ENCODE data around the gene RMRP. TPM values are rescaled to one million over a fixed set of nuclear protein-coding genes. Genes with fewer than 3 reads are reported as not detected.

Gene RMRP
- total RNA-seq, 4 donors from 2014 or later = 1,246 to 15,173 (median 11,383) TPM

DNA sequence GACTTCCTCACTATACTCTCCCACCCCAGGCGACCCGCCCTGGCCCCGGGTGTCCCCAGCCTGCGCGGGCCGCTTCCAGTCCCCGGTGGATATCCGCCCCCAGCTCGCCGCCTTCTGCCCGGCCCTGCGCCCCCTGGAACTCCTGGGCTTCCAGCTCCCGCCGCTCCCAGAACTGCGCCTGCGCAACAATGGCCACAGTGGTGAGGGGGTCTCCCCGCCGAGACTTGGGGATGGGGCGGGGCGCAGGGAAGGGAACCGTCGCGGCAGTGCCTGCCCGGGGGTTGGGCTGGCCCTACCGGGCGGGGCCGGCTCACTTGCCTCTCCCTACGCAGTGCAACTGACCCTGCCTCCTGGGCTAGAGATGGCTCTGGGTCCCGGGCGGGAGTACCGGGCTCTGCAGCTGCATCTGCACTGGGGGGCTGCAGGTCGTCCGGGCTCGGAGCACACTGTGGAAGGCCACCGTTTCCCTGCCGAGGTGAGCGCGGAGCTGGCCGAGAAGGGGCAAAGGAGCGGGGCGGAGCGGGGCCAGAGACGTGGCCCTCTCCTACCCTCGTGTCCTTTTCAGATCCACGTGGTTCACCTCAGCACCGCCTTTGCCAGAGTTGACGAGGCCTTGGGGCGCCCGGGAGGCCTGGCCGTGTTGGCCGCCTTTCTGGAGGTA lies 18.0 kb upstream of the RMRP start:
- 28% methylated on average over 26 of the region's 51 CpGs for WGBS
- peak overlapping the region; percentile 51 for H3K4me3 ChIP-seq

DNA sequence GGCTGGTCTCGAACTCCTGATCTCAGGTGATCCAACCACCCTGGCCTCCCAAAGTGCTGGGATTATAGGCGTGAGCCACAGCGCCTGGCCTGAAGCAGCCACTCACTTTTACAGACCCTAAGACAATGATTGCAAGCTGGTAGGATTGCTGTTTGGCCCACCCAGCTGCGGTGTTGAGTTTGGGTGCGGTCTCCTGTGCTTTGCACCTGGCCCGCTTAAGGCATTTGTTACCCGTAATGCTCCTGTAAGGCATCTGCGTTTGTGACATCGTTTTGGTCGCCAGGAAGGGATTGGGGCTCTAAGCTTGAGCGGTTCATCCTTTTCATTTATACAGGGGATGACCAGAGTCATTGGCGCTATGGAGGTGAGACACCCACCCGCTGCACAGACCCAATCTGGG lies 17.4 kb upstream of the RMRP start:
- no peak for TF ChIP-seq POLR2A (IDR thresholded peaks at IDR 0.05)
- TF ChIP-seq, protein P1, sequence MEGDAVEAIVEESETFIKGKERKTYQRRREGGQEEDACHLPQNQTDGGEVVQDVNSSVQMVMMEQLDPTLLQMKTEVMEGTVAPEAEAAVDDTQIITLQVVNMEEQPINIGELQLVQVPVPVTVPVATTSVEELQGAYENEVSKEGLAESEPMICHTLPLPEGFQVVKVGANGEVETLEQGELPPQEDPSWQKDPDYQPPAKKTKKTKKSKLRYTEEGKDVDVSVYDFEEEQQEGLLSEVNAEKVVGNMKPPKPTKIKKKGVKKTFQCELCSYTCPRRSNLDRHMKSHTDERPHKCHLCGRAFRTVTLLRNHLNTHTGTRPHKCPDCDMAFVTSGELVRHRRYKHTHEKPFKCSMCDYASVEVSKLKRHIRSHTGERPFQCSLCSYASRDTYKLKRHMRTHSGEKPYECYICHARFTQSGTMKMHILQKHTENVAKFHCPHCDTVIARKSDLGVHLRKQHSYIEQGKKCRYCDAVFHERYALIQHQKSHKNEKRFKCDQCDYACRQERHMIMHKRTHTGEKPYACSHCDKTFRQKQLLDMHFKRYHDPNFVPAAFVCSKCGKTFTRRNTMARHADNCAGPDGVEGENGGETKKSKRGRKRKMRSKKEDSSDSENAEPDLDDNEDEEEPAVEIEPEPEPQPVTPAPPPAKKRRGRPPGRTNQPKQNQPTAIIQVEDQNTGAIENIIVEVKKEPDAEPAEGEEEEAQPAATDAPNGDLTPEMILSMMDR (IDR thresholded peaks at IDR 0.05) = no peak
- TF ChIP-seq POLR2AphosphoS5 (IDR thresholded peaks at IDR 0.05) = no peak
- no peak for TF ChIP-seq EP300 (IDR thresholded peaks at IDR 0.05)
- H3K27ac ChIP-seq = no peak overlapping the region
- H3K9me3 ChIP-seq = no peaks in the 10 kb centered on the region
- no peaks in the 10 kb centered on the region for H3K36me3 ChIP-seq
- H3K27me3 ChIP-seq = no peaks in the 10 kb centered on the region
- DNase-seq (ENCODE audit: low spot score in 2 of 2) = no peak
- 30% methylated on average over 10 of the region's 13 CpGs for WGBS
- peaks cover 12% of the 10 kb centered on the region for H3K4me1 ChIP-seq
- H3K4me3 ChIP-seq = peak overlapping the region; percentile 51

More for the DNA sequence above, 18.0 kb upstream of the RMRP start:
- Histone ChIP-seq H3K36me3 (no peaks in the 10 kb centered on the region), H3K4me1 (peaks cover 12% of the 10 kb centered on the region), H3K27me3 (no peaks in the 10 kb centered on the region), H3K9me3 (no peaks in the 10 kb centered on the region), H3K27ac (no peak overlapping the region)
- DNase-seq (ENCODE audit: low spot score in 2 of 2) = no peak
- TF ChIP-seq EP300 (IDR thresholded peaks at IDR 0.05) (no peak), POLR2AphosphoS5 (IDR thresholded peaks at IDR 0.05) (no peak)

DNA sequence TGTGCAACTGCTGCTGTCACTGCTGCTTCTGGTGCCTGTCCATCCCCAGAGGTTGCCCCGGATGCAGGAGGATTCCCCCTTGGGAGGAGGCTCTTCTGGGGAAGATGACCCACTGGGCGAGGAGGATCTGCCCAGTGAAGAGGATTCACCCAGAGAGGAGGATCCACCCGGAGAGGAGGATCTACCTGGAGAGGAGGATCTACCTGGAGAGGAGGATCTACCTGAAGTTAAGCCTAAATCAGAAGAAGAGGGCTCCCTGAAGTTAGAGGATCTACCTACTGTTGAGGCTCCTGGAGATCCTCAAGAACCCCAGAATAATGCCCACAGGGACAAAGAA lies 16.2 kb upstream of the RMRP start:
- Histone ChIP-seq H3K36me3 (no peaks in the 10 kb centered on the region), H3K4me3 (no peak overlapping the region), H3K27ac (no peak overlapping the region), H3K9me3 (no peaks in the 10 kb centered on the region), H3K4me1 (peaks cover 12% of the 10 kb centered on the region), H3K27me3 (no peaks in the 10 kb centered on the region)
- DNase-seq (ENCODE audit: low spot score in 2 of 2) = no peak
- 64% methylated on average over 3 of the region's 3 CpGs for WGBS
- TF ChIP-seq POLR2A (IDR thresholded peaks at IDR 0.05) (no peak), POLR2AphosphoS5 (IDR thresholded peaks at IDR 0.05) (no peak), EP300 (IDR thresholded peaks at IDR 0.05) (no peak)
- TF ChIP-seq, protein P1 (IDR thresholded peaks at IDR 0.05) = no peak

DNA sequence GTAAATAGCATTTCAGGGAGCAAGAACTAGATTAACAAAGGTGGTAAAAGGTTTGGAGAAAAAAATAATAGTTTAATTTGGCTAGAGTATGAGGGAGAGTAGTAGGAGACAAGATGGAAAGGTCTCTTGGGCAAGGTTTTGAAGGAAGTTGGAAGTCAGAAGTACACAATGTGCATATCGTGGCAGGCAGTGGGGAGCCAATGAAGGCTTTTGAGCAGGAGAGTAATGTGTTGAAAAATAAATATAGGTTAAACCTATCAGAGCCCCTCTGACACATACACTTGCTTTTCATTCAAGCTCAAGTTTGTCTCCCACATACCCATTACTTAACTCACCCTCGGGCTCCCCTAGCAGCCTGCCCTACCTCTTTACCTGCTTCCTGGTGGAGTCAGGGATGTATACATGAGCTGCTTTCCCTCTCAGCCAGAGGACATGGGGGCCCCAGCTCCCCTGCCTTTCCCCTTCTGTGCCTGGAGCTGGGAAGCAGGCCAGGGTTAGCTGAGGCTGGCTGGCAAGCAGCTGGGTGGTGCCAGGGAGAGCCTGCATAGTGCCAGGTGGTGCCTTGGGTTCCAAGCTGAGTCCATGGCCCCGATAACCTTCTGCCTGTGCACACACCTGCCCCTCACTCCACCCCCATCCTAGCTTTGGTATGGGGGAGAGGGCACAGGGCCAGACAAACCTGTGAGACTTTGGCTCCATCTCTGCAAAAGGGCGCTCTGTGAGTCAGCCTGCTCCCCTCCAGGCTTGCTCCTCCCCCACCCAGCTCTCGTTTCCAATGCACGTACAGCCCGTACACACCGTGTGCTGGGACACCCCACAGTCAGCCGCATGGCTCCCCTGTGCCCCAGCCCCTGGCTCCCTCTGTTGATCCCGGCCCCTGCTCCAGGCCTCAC lies 15.6 kb upstream of the RMRP start, which contains the start of gene CA9:
Gene CA9 (plus strand): TSS at position 797 of the 893 bp plus-strand sequence. CDS start 32 bp downstream, at position 829.
- no peak within 1 kb of the TSS for H3K27ac ChIP-seq
- no peaks in the 10 kb centered on the region for H3K27me3 ChIP-seq
- 43% methylated on average over 10 of the region's 10 CpGs for WGBS
- no peaks in the 10 kb centered on the region for H3K9me3 ChIP-seq
- no peak for DNase-seq (ENCODE audit: low spot score in 2 of 2)
- peaks cover 12% of the 10 kb centered on the region for H3K4me1 ChIP-seq
- no peak for TF ChIP-seq POLR2AphosphoS5 (IDR thresholded peaks at IDR 0.05)
- no peaks in the 10 kb centered on the region for H3K36me3 ChIP-seq
- H3K4me3 ChIP-seq = no peak within 1 kb of the TSS

DNA sequence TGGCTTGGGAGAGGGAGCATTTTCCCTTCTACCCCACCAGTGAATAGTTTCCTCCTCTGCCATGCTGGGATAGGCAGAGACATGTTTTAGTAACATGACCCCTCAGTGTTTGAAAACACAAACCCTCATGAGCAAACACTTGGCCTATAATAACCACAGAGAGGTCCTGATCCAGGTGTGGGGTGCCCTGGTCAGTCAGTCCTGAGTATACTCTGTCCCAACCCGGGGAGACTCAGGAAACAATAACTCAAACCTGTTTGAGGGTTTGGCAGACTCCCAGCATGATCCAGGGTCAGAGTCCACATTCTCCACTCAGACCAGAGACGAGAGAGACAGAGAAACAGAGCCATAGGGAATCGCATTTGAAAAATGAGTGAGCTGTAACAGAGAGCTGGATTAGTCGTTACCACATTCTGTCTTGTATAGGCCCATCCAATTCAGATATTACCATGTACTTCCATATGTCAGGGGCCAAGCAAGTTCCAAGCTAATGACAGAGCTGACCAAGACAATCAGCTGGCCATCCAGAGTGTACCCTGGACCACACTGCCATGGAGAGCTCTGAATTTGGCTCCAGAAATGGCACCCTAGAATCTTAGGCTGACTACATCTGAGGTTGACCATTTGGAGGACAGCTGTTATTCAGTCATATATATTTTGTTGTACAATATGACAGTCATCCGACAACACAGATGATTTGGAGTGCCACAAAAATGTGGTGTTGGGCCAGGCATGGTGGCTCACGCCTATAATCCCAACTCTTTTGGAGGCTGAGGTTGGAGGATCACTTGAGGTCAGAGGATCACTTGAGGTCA lies 11.7 kb upstream of the RMRP start:
- WGBS = 76% methylated on average over 6 of the region's 6 CpGs
- no peak for TF ChIP-seq POLR2AphosphoS5 (IDR thresholded peaks at IDR 0.05)
- TF ChIP-seq POLR2A (IDR thresholded peaks at IDR 0.05) = no peak
- no peak for TF ChIP-seq EP300 (IDR thresholded peaks at IDR 0.05)
- TF ChIP-seq, protein P1 (IDR thresholded peaks at IDR 0.05) = no peak
- no peak for DNase-seq (ENCODE audit: low spot score in 2 of 2)
- Histone ChIP-seq H3K27ac (no peak overlapping the region), H3K36me3 (no peaks in the 10 kb centered on the region), H3K27me3 (no peaks in the 10 kb centered on the region), H3K4me1 (peaks cover 13% of the 10 kb centered on the region), H3K9me3 (no peaks in the 10 kb centered on the region), H3K4me3 (no peak overlapping the region)

All from suprapubic skin (tissue), 4 donors.